Ascending aorta (tissue), 2 donors: ENCODE measurements around the gene EIF3A. TPM values are rescaled to one million over a fixed set of nuclear protein-coding genes. Genes with fewer than 3 reads are reported as not detected.

Experiments
- DNase-seq, 2 donors: peaks; one replicate each; pipeline ENCODE4 v3.0.0-alpha.2; 2019; ENCODE audit warnings: low spot score in 2 of 2
- H3K27ac ChIP-seq, 2 donors: fragments of 200-600 bp; sonication (generic); one replicate each; pipeline ENCODE4 v1.5.1; 2016 to 2017; ENCODE audit warnings: mild to moderate bottlenecking in 1 of 2
- H3K27me3 ChIP-seq: fragments of 200-600 bp; sonication (generic); one replicate; pipeline ENCODE4 v1.5.1; 2017
- H3K36me3 ChIP-seq, 2 donors: fragments of 200-600 bp; sonication (generic); one replicate each; pipeline ENCODE4 v1.5.1; 2016
- H3K4me1 ChIP-seq, 2 donors: fragments of 200-600 bp; sonication (generic); one replicate each; pipeline ENCODE4 v1.5.1; 2016 to 2017; ENCODE audit warnings: mild to moderate bottlenecking in 1 of 2
- H3K4me3 ChIP-seq, 2 donors: fragments of 200-600 bp; sonication (generic); one replicate each; pipeline ENCODE4 v1.5.1; 2016 to 2017; ENCODE audit warnings: mild to moderate bottlenecking in 1 of 2
- H3K9me3 ChIP-seq, 2 donors: fragments of 200-600 bp; sonication (generic); one replicate each; pipeline ENCODE4 v1.5.1; 2016
- CTCF ChIP-seq, 3 experiments: fragments of 200-600 bp in 2 of 3; fragments of 450-650 bp in 1 of 3; sonication (generic) in 2 of 3; IDR thresholded peaks; one replicate each; pipeline ENCODE4 v1.5.1; 2016 to 2019; ENCODE audit warnings: antibody characterized with exemption in 3 of 3, mild to moderate bottlenecking in 1 of 3, moderate library complexity in 1 of 3
- intact Hi-C: fragments of 100-400 bp; cut with DNase I; formaldehyde crosslinking; loops from one replicate; pipeline ENCODE4 v1.15.1; 2023
- total RNA-seq: library from RNA; depleted of rRNA; stranded (reverse); fragments of >200 nt; gene quantifications from one replicate; pipeline ENCODE4 v1.1.0, GENCODE V29; 2016

The EIF3A gene
- total RNA-seq, 1 donor from 2014 or later: 59.4 TPM

DNA sequence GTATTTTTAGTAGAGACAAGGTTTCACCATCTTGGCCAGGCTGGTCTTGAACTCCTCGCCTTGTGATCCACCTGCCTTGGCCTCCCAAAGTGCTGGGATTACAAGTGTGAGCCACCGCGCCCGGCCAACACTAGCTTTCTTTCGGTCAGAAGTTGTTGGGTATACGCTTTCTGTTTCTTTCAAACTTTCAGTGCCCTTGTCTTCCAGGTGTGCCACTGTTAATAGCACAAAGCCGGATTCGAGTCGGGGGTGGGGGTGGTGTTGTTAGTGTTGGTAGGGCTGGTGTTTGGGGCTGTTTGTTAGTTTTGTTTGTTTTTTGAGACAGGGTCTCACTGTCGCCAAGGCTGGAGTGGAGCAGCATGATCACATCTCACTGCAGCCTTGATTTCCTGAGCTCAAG is 84.9 kb downstream of the EIF3A start:
- no peak for DNase-seq
- intact Hi-C loops: no loop called here
- H3K4me3 ChIP-seq: no peak overlapping the region
- no peak for TF ChIP-seq CTCF (IDR thresholded peaks at IDR 0.05)
- H3K27me3 ChIP-seq: no peaks in the 10 kb centered on the region
- no peaks in the 10 kb centered on the region for H3K36me3 ChIP-seq
- H3K27ac ChIP-seq: no peak overlapping the region
- no peaks in the 10 kb centered on the region for H3K4me1 ChIP-seq
- no peaks in the 10 kb centered on the region for H3K9me3 ChIP-seq

DNA sequence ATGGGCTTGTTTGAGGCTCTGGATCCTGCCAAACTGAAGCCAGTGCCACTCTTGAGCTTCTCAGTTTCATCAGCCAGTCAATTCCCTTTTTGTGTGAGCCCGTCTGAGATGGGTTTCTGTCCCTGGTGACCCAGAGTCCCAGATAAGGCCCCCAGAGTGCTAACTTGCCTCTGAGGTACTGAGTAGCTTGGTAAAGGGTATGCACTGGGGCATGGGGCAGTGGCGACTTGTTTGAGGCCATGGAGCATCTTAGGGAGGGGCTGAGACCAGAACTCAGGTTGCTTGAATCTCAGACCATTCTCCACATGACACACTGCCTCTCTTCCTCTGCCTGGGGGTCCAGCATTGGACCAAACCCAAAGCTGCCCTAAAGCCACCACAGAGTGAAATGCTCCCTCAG is 86.3 kb downstream of the EIF3A start:
- no peak for DNase-seq
- no peaks in the 10 kb centered on the region for H3K4me1 ChIP-seq
- H3K36me3 ChIP-seq: no peaks in the 10 kb centered on the region
- peaks cover 0 to 4% of the 10 kb centered on the region in 2 donors for H3K9me3 ChIP-seq
- no peak overlapping the region for H3K27ac ChIP-seq
- TF ChIP-seq CTCF (IDR thresholded peaks at IDR 0.05): no peak
- H3K27me3 ChIP-seq: no peaks in the 10 kb centered on the region
- intact Hi-C loops: no loop called here
- no peak overlapping the region for H3K4me3 ChIP-seq

GRCh38 chr10:118993214-118993613 is 87.4 kb downstream of the EIF3A start:
- no peak for TF ChIP-seq CTCF (IDR thresholded peaks at IDR 0.05)
- Histone ChIP-seq H3K9me3 (peaks cover 0 to 6% of the 10 kb centered on the region in 2 donors), H3K4me1 (no peaks in the 10 kb centered on the region), H3K36me3 (no peaks in the 10 kb centered on the region), H3K27ac (no peak overlapping the region), H3K4me3 (no peak overlapping the region), H3K27me3 (no peaks in the 10 kb centered on the region)
- intact Hi-C loops: no loop called here
- DNase-seq: no peak

DNA sequence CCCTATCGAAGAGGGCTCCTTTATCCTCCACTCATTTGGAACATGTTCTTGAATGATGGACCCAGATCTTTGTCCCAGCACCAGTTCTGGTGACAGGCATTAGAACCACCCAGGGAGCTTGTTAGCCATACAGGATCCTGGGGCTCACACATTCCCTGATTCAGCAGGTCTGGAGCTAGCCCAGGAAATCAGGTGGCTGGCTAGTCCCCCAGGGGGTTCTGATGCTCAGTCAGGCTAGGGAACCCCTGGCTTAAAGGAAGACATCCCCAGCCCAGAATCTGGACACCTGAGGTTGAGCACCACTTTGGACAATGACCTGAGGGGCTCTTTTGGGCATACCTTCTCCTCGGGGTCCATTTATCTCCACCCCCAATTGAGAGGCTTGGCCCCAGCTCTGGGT is 88.1 kb downstream of the EIF3A start:
- intact Hi-C loops: no loop called here
- peaks cover 0 to 6% of the 10 kb centered on the region in 2 donors for H3K9me3 ChIP-seq
- H3K27ac ChIP-seq: no peak overlapping the region
- H3K4me3 ChIP-seq: no peak overlapping the region
- H3K36me3 ChIP-seq: no peaks in the 10 kb centered on the region
- no peak for TF ChIP-seq CTCF (IDR thresholded peaks at IDR 0.05)
- H3K4me1 ChIP-seq: no peaks in the 10 kb centered on the region
- no peak for DNase-seq
- no peaks in the 10 kb centered on the region for H3K27me3 ChIP-seq

DNA sequence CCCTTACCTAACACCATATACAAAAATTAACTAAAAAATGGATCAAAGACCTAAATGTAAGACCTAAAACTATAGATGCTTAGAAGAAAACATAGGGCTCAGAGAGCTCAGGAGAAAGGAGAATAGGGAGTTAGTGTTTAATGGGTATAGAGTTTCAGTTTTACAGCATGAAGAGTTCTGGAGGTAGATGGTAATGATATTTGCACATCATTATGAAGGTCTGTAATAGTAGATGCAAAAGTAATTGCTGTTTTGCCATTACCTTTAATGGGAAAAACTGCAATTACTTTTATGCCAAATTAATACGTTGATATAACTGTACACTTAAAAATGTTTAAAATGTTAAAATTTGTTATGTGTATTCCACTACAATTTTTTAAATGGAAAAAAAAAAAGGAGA is 90.3 kb downstream of the EIF3A start:
- no peak for TF ChIP-seq CTCF (IDR thresholded peaks at IDR 0.05)
- no peak for DNase-seq
- H3K36me3 ChIP-seq: no peaks in the 10 kb centered on the region

More for the DNA sequence above, 90.3 kb downstream of the EIF3A start:
- H3K27me3 ChIP-seq: no peaks in the 10 kb centered on the region
- peaks cover 2 to 17% of the 10 kb centered on the region in 2 donors for H3K9me3 ChIP-seq
- no peak overlapping the region for H3K4me3 ChIP-seq
- no peaks in the 10 kb centered on the region for H3K4me1 ChIP-seq
- no peak overlapping the region for H3K27ac ChIP-seq
- intact Hi-C loops: no loop called here
